ENCODE data around the gene SUPT4H1. TPM values are rescaled to one million over a fixed set of nuclear protein-coding genes. Genes with fewer than 3 reads are reported as not detected.

The SUPT4H1 gene
- total RNA-seq, 3 donors from 2014 or later (not counting 1 experiment from before 2014, with no cell fraction given), result 55.9 to 68.3 (median 68.1) TPM

- no peak overlapping the region for H3K27ac Mint-ChIP-seq
- H3K4me3 ChIP-seq (ENCODE audit: low read length), result no peak overlapping the region
- H3K36me3 Mint-ChIP-seq, result no peaks in the 10 kb centered on the region
- no peak for TF ChIP-seq CTCF (IDR thresholded peaks at IDR 0.05)
- no peaks in the 10 kb centered on the region for H3K9me3 ChIP-seq (ENCODE audit: control insufficient read depth, insufficient read depth, low read length)
- no peaks in the 10 kb centered on the region for H3K27me3 Mint-ChIP-seq (ENCODE audit: low read depth in 2 of 2)
- H3K4me1 Mint-ChIP-seq, result peaks cover 40 to 42% of the 10 kb centered on the region in 2 donors
- H3K4me3 Mint-ChIP-seq, result no peak overlapping the region
- H3K4me1 ChIP-seq (ENCODE audit: control insufficient read depth, insufficient read depth, low read length), result peaks cover 31% of the 10 kb centered on the region
- no peaks in the 10 kb centered on the region for H3K36me3 ChIP-seq (ENCODE audit: control insufficient read depth, insufficient read depth, low read length)
- H3K9me3 Mint-ChIP-seq, result no peaks in the 10 kb centered on the region
- DNase-seq (no peak), ATAC-seq (no peak)
- H3K27ac ChIP-seq (ENCODE audit: low read length), result no peak overlapping the region
- intact Hi-C loops (cut with micrococcal nuclease), result no loop called here
- 99% methylated on average over 3 of the region's 3 CpGs for WGBS (ENCODE audit: insufficient coverage)
- no peaks in the 10 kb centered on the region for H3K27me3 ChIP-seq (ENCODE audit: control insufficient read depth, insufficient read depth, low read length)
Measured at GRCh38 chr17:58367461-58367860, 15.5 kb upstream of the SUPT4H1 start.

- H3K36me3 ChIP-seq (ENCODE audit: control insufficient read depth, insufficient read depth, low read length), result no peaks in the 10 kb centered on the region
- no peak for ATAC-seq
- intact Hi-C loops (cut with micrococcal nuclease), result no loop called here
- Mint-ChIP-seq H3K27ac (no peak overlapping the region), H3K4me3 (no peak overlapping the region), H3K36me3 (no peaks in the 10 kb centered on the region), H3K4me1 (peaks cover 27 to 29% of the 10 kb centered on the region in 2 donors), H3K27me3 (ENCODE audit: low read depth in 2 of 2) (no peaks in the 10 kb centered on the region), H3K9me3 (no peaks in the 10 kb centered on the region)
- H3K27ac ChIP-seq (ENCODE audit: low read length), result no peak overlapping the region
- peaks cover 25% of the 10 kb centered on the region for H3K4me1 ChIP-seq (ENCODE audit: control insufficient read depth, insufficient read depth, low read length)
- no peak for TF ChIP-seq CTCF (IDR thresholded peaks at IDR 0.05)
- no peaks in the 10 kb centered on the region for H3K9me3 ChIP-seq (ENCODE audit: control insufficient read depth, insufficient read depth, low read length)
- H3K4me3 ChIP-seq (ENCODE audit: low read length), result no peak overlapping the region
- no peaks in the 10 kb centered on the region for H3K27me3 ChIP-seq (ENCODE audit: control insufficient read depth, insufficient read depth, low read length)
- no peak for DNase-seq
- 76% methylated on average over 5 of the region's 5 CpGs for WGBS (ENCODE audit: insufficient coverage)
Measured at GRCh38 chr17:58365980-58366595, 14.1 kb upstream of the SUPT4H1 start.

- intact Hi-C loops (cut with micrococcal nuclease), result no loop called here
- H3K4me3 Mint-ChIP-seq, result no peak overlapping the region
Measured at GRCh38 chr17:58365185-58365979, 13.4 kb upstream of the SUPT4H1 start.

More at GRCh38 chr17:58365185-58365979, 13.4 kb upstream of the SUPT4H1 start:
- Histone ChIP-seq H3K27me3 (ENCODE audit: control insufficient read depth, insufficient read depth, low read length) (no peaks in the 10 kb centered on the region), H3K36me3 (ENCODE audit: control insufficient read depth, insufficient read depth, low read length) (no peaks in the 10 kb centered on the region), H3K4me1 (ENCODE audit: control insufficient read depth, insufficient read depth, low read length) (peaks cover 18% of the 10 kb centered on the region), H3K9me3 (ENCODE audit: control insufficient read depth, insufficient read depth, low read length) (no peaks in the 10 kb centered on the region), H3K27ac (ENCODE audit: low read length) (no peak overlapping the region), H3K4me3 (ENCODE audit: low read length) (no peak overlapping the region)
- ATAC-seq (no peak), DNase-seq (no peak)
- no peak for TF ChIP-seq CTCF (IDR thresholded peaks at IDR 0.05)
- Mint-ChIP-seq H3K27ac (no peak overlapping the region), H3K9me3 (no peaks in the 10 kb centered on the region), H3K4me1 (peaks cover 20 to 22% of the 10 kb centered on the region in 2 donors), H3K27me3 (ENCODE audit: low read depth in 2 of 2) (no peaks in the 10 kb centered on the region), H3K36me3 (no peaks in the 10 kb centered on the region)
